ENCODE data around the gene JUNB.
"Not testable (repeated sequence)": the region's sequence is repeated elsewhere in the genome, so short reads cannot be mapped to it uniquely, and the experiment has no call there.

Gene JUNB

DNA sequence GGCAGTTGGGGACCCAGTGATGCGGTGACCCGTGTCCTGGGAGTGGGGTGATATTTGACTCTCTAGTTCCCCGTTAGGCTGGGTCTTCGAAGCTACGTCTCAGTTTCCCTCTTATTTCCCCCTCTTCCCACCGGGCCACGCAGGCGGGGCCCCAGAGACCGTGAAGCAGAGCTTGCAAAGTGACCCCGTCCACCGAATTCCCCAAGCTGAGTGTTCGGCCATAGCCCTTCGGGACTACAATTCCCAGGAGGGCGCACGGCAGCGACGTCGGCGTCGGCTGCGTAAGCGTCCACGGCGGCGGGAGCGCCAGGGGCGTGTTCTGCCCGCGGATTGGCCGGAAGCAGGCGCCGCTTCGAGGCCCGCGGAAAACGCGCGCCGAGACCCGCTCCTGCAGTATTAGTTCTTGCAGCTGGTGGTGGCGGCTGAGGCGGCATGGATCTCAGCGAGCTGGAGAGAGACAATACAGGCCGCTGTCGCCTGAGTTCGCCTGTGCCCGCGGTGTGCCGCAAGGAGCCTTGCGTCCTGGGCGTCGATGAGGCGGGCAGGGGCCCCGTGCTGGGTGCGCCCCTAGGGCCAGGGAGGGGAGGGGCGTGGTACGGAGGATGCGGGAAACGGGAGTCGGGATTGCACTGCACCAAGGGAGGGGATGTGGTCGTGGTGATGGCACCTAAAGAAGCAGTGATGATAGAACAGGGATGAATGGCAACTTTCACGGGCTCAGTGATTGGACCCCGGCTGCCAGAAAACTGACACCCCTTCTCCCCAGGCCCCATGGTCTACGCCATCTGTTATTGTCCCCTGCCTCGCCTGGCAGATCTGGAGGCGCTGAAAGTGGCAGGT is 15.2 kb downstream of the JUNB start, which contains the start of gene RNASEH2A:
Gene RNASEH2A (plus strand): TSS at position 343 of the 840 bp plus-strand sequence. CDS start 90 bp downstream, at position 433.
- DNase-seq = peak; percentile 92

DNA sequence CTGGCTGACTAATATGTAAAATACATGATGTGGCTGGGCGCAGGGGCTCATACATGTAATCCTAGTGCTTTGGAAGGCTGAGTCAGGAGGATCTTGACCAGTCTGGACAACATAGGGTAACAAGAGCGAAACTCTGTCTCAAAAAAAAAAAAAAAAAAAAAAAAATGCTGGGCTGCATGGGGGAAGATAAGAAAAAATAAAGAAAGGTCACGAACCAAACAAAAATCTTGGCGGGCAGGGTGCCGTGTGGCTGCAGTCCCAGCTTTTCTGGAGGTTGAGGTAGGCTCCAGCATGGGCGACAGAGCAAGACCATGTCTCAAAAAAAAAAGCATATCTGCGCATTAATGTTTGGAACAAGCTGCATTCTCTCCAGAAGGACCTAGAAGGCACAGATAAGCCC is 23.8 kb downstream of the JUNB start:
- DNase-seq = no peak

DNA sequence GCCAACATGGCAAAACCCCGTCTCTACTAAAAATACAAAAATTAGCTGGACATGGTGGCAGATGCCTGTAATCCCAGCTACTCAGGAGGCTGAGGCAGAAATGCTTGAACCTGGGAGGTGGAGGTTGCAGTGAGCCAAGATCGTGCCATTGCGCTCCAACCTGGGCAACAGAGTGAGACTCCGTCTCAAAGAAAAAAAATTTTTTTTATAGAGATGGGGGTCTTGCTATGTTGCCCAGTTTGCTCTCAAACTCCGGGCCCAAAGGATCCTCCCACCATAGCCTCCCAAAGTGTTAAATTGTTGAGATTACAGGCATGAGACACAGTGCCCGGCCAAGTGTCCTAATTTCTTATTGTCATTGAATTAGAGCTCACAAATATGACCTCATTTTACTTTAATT is 25.9 kb downstream of the JUNB start:
- DNase-seq = not testable (repeated sequence)

DNA sequence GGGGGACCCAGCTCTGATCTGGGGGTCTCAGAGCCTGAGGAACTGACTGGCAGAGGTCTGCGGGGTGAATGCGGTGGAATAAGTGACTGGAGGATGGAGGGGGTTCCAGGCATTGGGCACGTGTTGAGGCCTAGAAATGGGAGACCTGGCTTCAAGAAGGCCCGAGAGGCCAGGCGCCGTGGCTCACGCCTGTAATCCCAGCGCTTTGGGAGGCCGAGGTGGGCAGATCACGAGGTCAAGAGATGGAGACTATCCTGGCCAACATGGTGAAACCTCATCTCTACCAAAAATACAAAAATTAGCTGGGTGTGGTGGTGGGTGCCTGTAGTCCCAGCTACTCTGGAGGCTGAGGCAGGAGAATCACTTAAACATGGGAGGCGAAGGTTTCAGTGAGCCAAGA is 26.5 kb downstream of the JUNB start:
- not testable (repeated sequence) for DNase-seq

DNA sequence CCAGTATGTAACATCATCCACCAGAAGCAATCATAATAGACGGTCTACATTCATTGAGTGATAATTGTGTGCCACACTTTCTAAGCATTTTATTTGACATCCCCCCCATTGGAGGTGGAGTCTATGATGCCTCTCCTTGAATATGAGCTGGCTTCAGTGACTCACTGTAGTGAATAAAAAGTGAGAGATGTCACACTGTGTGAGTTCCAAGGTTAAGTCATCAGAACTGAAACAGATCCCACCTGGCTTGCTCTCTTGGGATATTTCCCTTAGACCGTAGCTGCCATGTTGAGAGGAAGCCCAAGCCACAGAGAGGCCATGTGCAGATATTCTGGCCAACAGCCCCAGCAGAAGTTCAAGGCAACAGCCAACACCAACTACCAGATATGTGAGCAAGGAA is 30.5 kb downstream of the JUNB start:
- no peak for DNase-seq

DNA sequence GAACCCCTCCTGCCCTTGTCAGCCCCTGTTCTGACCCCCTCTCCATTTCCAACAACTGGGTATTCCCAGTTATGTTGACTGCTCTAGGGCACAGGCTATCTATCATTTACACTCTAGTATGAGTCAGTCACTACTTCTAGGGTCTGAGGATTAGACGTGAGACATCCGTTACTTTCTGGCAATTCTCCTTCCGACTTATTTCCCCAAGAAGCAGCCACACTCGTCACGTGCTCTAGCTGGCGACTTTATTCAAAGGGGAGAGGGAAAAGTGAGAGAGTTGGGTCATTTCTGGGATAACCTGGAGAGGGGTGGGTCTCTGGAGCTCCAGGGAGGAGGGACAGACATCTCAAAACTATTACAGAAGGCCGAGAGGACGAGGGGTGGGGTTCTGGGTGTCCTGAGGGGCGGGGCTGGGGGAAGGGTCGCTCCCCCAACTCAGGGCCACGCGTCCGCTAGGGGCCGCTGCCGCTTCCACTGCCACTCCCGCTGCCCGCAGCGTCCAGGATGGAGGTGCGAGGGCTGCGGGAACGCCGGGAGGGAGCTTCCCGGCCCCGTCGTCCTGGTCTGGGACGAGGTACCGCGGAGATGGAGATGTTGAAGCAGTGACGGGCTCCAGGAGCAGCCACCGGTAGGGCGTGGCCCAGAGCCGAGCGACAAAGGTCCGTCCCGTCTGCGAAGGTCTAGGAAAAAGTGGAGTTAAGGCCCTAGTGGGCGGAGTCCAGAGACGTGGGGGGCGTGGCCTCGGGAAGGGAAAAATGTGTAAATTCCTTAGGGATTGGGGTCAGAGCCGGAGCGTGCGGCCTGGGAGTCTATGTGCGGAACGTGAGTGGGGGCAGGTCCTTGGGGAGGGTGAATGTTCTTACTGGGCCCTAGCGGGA is 34.2 kb downstream of the JUNB start:
- peak; percentile 34 for DNase-seq

DNA sequence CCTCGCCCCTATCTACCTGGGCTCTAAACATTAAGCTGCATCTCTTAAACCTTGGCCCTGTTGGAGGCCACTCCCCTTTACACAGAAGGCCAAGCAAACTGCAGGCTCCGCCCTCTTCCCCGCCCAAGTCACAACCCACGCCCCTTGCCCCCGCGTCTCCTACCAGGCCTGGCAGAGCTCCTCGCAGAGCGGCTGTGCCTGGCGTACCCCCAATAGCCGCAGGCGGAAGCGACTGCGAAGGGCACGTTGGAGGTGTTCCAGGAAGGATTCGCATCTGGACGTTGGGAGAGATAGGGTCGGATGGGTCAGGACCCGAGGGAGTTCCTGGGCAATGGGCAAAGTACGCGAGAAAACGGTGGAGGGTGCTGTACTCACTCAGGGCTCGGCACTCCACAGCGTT is 37.2 kb downstream of the JUNB start:
- peak; percentile 45 for DNase-seq

DNA sequence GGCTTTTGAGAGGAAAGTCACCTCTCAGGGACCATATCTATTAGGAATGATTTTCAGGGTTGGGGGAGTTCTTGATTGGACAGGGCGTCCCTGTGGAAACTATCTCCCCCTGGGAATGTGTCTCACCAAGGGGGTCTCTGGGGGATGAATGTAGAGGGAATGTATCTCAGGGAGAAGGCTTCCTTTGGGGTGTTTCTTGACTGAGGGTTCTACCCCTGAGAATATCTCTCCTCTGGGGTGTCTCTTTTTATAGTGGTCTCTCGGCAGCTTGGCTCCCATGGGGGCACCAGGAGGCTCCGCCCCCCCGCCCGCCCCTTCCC is 42.1 kb downstream of the JUNB start:
- DNase-seq = no peak

DNA sequence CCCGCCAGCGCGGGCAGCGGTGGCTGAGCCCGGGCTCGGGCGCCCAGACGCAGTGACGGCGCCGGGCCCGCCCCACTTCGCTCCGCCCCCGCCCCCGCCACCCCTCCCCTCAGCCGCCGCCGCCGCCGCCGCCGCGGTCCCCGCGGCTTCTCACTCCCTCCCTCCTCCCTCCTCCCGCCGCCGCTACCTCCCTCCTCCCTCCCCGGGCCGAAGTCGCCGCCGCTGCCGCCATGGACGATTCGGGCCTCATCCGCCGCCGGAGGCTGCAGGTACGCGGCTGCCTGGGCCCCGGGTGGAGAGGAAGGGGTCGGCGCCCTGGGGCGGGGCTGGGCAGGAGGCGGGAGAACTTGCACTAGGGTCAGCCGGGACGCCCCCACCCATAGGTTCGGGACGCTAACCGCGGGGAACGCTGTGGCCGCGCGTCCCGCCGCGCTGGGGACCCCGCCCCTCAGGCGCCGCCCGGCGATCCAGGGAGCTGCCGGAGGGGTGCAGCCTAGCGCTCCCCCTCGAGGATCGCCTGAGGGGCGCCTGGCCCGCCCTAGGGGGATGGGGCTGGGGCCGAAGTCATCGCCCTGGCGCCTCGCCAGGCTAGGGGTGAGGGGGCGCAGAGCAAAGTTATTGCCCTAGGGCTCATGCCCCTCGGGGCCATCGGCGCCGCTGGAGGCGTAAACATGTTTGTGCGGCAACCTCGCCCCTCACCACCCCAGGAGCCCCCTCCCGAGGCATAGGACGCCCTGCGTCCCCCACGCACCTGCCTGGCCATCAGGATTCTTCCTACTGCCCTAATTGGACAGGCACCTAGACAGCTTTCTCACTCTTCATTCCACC is 42.7 kb downstream of the JUNB start:
- DNase-seq = no peak

DNA sequence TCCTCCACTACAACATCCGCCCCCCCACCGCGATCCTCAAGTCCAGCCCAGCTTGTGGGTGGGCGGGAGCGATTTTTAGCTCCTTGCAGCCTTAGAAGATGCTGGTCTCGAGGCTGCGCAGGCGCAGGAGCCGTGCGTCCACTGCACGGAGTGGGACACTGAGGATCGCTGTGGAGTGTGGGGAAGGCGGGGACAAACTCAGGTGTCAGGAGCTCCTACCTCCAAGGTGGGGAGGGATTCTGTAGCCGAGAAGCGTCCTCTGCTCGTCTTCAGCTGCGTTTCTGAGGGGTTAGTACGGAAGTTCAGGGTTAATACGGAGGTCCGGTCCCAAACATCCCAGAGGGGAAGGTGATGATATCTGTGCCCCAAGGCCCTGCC is 43.3 kb downstream of the JUNB start, which contains the start of gene RTBDN:
Gene RTBDN (minus strand): TSS at position 14 of the 378 bp plus-strand sequence. CDS start 4,600 bp downstream, outside the sequence.
- no peak for DNase-seq

DNA sequence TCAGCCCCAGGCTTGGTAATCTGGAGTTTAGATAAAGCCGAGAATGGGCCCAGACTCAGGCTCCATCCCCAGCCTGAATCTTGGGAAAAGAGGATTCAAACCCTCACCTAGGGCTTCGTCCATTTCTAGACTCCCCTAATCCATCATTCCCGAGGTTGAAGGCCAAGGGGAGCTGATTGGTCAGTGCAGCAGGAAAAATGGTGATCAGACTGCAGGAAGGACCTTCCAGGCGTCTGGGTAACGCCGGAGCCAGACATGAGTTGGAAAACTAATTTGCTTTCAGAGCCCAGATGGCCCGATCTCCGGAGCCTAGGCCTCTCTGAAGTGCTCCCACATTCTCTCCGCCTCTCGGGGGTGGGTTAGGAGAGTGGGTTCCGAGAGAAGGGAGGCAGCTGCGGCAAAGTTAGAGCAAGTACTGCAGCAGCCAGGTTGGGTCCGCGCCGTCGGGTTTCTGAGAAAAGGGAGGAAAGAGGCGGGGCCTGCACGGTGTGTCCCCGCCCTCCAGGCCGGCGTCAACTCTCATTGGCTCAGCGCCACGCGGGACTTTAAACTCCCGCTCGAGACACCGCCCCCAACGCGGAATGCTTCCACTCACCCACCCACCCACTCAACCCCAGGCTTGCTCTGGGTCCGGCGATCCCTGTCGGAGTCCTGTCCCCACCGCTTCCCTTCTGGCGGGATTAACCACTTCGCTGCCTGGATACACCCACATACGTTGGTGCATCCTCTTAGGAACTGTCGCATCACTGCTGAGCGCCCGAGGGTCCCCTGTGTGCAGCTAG is 43.9 kb downstream of the JUNB start:
- no peak for DNase-seq

DNA sequence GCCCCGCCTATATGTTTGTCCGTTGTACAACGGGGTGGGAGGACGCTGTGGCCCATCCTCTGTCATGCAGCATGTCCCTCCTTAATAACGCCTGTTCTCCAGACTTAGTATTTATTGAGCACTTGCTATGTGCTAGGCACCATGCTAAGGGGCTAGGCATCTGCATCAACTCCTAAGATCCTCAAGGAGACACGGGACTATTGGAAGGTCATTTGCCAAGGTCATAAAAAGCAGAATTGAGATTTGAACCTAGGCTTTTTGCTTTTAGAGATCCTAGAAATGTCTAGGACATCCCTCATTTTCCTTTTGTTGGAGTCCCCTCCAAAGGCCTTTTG is 45.2 kb downstream of the JUNB start:
- DNase-seq = no peak

DNA sequence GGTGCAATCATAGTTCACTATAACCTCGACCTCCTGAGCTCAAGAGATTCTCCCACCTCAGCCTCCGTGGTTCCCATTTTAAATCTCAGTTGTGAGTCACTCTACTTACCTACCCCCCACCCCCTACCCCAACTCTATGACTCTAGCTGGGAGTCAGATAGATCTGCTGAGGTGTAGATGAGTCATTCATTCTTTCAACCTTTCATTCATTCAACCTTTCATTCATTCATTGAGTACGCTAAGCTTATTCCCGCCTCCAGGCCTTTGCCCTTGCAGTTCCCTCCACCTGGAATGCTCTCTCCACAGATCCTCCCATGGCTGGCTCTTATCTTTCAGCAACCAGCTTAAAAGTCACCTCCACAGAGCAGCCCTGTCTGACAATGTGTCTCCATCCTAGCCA is 45.9 kb downstream of the JUNB start:
- no peak for DNase-seq

DNA sequence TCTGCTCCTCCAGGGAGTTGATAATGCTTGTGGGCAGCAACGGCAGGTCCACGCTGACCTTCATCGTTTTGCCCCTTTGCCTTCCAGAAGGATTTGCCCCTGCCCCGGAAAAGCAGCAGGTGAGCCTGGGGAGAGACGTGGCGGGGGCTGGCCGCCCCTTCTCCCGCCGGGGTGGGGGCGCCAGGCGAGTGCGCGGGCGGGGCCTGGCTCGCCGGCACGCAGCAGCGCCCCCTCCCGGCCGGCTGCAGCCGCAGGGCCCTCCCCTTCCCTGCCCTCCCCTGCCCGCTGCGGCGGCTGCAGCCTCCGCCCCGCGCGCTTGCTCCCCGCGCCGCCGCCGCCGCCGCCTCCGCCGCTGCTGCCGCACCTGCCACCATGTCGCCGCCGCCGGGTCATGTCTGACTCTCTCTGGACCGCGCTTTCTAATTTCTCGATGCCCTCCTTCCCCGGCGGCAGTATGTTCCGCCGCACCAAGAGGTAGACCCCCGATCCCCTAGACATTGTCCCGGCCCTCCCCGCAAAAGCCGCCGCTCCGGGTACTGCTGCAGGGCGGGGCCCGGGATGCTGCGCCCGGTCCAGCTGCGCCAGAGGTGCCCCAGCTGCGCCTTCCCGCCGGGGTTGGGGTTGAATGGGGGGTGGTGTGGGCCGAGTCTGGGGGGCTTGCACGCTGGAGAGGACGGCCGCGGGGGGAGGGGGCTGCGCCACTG is 47.0 kb downstream of the JUNB start, which contains the start of gene MAST1:
Gene MAST1 (plus strand): TSS at position 334 of the 704 bp plus-strand sequence. CDS start 58 bp downstream, at position 392.
- DNase-seq = peak; percentile 50

DNA sequence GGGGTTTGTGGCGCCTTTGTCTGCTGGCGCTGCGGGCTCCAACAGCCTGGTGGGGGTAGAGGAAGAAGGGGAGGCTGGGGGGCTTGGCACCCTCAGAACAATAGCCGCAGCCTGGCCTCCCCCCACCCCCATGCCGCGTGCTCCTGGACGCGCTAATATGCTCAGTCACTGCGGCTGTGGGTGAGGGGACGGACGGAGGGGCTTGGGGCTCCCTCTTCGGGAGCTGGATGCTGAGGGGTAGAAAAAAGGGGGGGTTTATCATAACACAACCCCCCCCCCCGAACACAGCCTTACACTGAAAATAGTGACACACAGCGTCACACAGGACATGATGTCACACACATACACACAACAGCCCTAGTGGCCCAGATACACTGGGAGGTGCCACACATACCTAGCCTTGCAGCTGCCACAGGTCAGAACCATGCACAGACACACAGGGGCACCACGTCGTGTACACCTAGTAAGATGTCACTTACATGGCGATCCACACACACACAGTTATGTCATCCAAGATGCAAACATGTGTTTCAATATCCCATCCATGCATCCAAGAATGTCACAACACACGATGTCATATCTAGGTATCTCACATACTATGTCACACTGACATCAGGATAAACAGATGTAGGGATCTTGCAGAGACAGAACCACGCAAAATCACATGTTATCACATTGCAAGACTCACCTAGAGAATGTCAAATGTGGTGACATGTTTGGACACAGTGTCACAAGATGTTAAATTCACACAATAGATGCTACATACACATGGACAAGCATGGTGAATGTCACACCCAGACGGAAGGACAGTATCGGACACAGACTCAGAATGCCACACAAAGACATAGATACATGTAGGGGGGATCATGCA is 47.8 kb downstream of the JUNB start:
- DNase-seq = no peak

DNA sequence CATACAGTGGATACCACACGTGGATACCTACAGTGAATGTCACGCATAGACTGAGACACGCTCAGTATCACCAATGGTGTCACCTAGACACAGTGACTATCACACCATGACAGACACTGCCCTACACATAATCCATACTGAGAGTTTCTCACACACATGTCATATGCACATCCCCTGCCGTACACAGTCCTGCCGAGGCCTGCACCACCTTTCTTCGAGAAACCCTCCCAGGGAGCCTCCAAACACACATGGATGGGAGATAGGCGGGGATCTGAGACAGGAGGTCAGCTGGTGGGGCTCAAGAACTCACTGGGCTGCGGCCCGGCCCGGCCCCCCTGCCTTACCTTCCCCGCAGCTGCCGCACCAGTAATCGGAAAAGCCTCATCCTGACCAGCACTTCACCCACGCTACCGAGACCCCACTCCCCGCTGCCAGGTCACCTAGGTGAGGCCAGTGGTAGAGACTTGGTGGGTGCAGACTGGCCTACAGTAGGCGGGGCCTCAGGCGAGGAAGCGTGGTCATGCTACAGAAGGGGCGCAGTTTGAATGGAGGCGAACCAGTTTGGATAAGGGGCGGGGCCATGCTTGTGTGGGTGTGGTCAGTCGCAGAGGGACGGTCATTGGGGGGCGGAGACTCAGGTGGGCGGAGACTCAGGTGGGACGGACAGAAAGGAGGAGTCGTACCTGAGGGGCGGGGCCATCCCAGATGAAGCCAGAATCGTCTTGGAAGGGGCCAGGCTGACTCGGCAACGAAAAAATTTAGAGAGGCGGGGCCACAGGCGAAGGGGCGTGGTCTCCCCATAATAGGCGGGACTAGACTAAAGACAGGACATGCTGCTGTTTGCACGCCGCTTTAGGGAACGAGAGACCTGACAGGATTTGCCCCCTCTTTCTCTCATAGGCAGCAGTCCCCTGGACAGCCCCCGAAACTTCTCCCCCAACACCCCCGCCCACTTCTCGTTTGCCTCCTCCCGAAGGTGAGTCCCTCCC is 49.1 kb downstream of the JUNB start:
- peak; percentile 73 for DNase-seq

DNA sequence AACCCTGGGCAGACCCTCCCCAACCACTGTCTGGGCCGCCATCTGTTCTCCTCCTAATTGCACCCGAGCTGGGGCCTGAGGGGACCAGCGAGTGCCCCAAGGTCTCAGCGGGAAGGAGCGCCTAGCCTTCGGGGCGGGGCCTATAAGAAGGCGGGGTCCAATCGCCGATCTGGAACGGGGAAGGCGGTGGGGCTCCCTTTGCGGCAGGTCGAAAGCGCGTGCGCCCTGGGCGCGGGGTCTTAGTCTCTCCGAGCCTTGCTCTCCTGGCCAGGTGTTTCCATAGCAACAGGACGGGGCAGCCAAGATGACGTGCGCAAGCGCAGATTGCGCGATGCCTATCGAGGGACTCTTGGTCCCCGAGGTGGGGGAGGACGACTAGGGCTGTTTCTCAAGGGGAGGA is 49.8 kb downstream of the JUNB start:
- DNase-seq = no peak

DNA sequence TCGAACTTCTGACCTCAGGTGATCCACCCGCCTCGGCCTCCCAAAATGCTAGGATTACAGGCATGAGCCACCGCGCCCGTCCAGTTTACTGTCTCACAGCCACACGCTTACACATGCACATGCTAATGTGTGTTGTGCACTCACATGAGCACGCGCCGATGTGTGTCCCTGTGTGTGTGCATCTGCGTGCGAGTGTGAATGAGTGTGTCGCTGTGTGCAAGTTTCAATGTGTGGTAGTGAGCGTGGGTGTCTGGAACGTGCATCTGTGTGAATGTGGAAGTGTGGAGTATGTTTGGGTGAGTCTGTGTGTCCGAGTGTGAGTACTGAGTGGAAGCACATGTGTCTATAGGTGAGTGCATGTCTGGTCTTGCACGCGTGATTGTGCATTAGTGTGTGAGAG is 51.2 kb downstream of the JUNB start:
- DNase-seq = no peak
